ENCODE results near the gene ANKIB1. TPM values are rescaled to one million over a fixed set of nuclear protein-coding genes. Genes with fewer than 3 reads are reported as not detected.

Gene ANKIB1
- total RNA-seq, 1 donor from 2014 or later, result 50.1 TPM

DNA sequence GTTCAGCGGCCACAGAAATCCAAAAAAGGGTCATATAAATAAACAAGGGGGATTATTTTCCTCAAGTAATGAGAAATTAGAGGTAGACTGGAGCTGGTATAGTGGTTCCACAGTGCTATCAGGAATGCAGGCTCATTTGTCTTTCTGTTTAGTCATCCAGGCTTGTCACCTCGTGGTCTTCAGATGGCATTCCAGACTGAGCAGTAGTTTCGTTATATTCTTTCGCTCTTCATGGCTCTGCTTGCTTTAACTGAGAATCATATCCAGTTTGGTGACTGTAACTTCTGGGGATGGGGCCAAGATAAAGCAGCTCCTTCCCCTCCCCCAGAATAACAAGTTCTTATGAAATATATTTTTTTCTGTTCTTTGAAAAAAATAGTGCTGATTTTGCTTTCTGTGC lies 9.5 kb downstream of the ANKIB1 start:
- intact Hi-C loops (cut with DNase I), result no loop called here
- H3K27me3 ChIP-seq, result no peaks in the 10 kb centered on the region
- TF ChIP-seq, protein P1, sequence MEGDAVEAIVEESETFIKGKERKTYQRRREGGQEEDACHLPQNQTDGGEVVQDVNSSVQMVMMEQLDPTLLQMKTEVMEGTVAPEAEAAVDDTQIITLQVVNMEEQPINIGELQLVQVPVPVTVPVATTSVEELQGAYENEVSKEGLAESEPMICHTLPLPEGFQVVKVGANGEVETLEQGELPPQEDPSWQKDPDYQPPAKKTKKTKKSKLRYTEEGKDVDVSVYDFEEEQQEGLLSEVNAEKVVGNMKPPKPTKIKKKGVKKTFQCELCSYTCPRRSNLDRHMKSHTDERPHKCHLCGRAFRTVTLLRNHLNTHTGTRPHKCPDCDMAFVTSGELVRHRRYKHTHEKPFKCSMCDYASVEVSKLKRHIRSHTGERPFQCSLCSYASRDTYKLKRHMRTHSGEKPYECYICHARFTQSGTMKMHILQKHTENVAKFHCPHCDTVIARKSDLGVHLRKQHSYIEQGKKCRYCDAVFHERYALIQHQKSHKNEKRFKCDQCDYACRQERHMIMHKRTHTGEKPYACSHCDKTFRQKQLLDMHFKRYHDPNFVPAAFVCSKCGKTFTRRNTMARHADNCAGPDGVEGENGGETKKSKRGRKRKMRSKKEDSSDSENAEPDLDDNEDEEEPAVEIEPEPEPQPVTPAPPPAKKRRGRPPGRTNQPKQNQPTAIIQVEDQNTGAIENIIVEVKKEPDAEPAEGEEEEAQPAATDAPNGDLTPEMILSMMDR (IDR thresholded peaks at IDR 0.05), result no peak
- DNase-seq (no peak), ATAC-seq (no peak)
- H3K4me1 ChIP-seq, result no peaks in the 10 kb centered on the region
- peak overlapping the region; percentile 11 for H3K4me3 ChIP-seq
- H3K36me3 ChIP-seq, result no peaks in the 10 kb centered on the region
- H3K27ac ChIP-seq, result peak overlapping the region; percentile 12
- H3K9me3 ChIP-seq, result no peaks in the 10 kb centered on the region

DNA sequence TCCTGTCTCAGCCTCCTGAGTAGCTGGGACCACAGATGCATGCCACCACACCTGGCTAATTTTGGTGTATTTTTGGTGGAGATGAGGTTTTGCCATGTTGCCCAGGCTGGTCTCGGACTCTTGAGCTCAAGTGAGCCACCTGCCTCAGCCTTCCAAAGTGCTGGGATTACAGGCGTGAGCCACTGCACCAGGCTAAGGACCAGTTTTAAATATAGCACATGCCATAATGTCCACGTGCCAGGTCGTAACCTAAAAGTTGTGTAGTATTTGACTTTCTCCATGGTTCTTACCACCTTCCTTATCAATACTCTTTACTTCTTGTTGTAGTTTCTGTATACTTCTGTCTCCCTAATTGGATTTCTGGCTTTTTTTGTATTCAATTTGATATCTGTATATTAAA lies 13.3 kb downstream of the ANKIB1 start:
- no peak for DNase-seq

DNA sequence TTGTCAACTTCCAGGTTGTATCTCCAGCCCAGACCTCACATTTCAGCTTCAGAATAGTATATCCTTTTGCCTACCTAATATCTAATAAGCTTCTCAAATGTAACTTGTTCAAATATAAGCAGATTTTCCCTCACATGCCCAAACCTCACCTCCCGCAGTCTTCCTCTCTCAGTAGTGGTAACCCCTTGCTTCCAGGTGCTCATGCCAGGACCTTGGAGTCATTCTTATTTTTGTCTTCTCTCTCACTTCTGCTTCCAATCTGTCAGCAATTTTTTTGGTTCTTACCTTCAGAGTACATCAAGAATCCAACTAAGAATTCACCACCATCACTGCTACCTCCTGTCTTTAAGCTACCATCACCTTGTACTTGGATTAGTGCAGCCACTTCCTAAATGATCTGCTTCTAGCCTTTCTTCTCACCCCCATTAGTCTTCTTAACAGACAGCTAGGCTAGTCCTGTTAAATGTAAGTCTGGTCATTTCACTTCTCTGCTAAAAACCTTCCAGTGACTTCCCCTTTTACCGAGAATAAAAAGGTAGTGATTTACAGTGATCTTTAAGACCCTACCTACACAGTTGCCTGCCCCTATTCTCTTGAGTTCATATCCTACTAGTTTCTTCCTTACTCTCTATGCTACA lies 14.0 kb downstream of the ANKIB1 start:
- ATAC-seq, result no peak
- Histone ChIP-seq H3K36me3 (no peaks in the 10 kb centered on the region), H3K27me3 (no peaks in the 10 kb centered on the region), H3K4me3 (no peak overlapping the region), H3K27ac (no peak overlapping the region), H3K4me1 (no peaks in the 10 kb centered on the region), H3K9me3 (no peaks in the 10 kb centered on the region)
- TF ChIP-seq, protein P1 (IDR thresholded peaks at IDR 0.05), result no peak
- intact Hi-C loops (cut with DNase I), result no loop called here
- DNase-seq, result no peak

More for the DNA sequence above, 13.3 kb downstream of the ANKIB1 start:
- H3K27ac ChIP-seq, result no peak overlapping the region
- H3K4me3 ChIP-seq, result no peak overlapping the region
- H3K9me3 ChIP-seq, result no peaks in the 10 kb centered on the region
- H3K36me3 ChIP-seq, result no peaks in the 10 kb centered on the region
- intact Hi-C loops (cut with DNase I), result no loop called here
- H3K4me1 ChIP-seq, result no peaks in the 10 kb centered on the region
- TF ChIP-seq, protein P1 (IDR thresholded peaks at IDR 0.05), result no peak
- no peaks in the 10 kb centered on the region for H3K27me3 ChIP-seq
- no peak for ATAC-seq

DNA sequence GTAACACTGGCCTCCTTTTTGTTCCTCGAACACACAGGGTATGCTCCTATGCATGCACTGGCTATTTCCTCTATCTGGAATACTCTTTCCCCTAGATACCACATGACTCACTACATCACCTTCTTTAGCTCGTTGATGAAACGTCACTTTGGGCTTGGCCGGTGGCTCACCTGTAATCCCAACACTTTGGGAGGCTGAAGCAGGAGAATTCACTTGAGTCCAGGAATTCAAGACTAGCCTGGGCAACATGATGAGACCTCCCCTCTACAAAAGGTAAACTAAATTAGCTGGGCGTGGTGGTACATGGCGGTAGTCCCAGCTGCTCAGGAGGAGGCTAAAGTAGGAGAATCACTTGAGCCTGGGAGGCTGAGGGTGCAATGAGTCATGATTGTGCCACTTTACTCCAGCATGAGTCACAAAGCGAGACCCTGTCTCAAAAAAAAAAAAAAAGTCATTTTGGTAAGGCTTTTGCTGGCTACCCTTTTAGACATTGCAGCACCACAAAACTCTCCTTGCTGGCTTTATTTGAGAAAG lies 14.5 kb downstream of the ANKIB1 start:
- Histone ChIP-seq H3K4me3 (no peak overlapping the region), H3K27me3 (no peaks in the 10 kb centered on the region), H3K36me3 (no peaks in the 10 kb centered on the region), H3K9me3 (no peaks in the 10 kb centered on the region), H3K4me1 (no peaks in the 10 kb centered on the region), H3K27ac (no peak overlapping the region)
- intact Hi-C loops (cut with DNase I), result no loop called here
- TF ChIP-seq, protein P1 (IDR thresholded peaks at IDR 0.05), result no peak
- ATAC-seq (peak; percentile 29), DNase-seq (no peak)

DNA sequence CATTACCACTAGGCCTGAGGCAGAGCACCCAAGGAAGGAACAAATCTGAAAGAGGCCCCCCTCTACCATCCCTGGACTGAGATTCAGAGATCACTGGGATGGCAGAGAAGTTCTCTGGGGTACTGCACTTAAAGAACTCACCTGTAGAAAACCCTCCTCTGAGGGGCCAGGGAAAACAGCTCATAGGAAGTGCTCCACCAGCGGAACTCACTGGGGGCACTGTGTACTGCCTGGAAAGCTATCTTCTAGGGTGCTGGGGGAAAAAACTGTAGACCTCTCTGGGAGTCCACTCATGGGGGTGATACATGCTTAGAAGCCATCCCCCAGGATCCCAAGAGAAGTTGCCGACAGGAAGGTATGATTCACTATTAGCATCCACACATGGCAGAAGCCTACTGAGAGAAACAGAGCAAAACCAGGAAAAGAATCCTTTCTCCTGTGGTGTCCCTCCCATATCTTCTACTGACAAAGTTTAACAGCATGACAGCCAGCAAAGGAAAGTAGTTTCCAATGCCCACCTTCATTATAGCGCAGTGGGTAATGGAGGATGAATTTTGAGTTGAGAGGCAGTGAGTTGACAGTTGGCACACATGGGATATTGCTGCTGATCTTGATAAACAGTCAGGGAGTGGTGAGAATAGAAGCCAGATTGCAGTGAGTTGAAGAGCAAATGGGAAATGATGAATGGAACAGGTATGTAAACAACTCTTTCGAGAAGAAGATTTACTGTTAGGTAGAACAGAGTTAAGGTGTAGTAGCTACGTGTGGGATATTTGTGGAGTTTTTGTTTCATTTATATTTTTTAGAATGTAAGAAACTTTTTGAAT lies 20.9 kb downstream of the ANKIB1 start:
- no peak for ATAC-seq
- intact Hi-C loops (cut with DNase I), result no loop called here

More for the DNA sequence above, 20.9 kb downstream of the ANKIB1 start:
- H3K36me3 ChIP-seq, result no peaks in the 10 kb centered on the region
- no peak overlapping the region for H3K27ac ChIP-seq
- no peak for DNase-seq
- H3K4me3 ChIP-seq, result no peak overlapping the region
- H3K4me1 ChIP-seq, result no peaks in the 10 kb centered on the region
- TF ChIP-seq, protein P1 (IDR thresholded peaks at IDR 0.05), result no peak
- H3K9me3 ChIP-seq, result no peaks in the 10 kb centered on the region
- no peaks in the 10 kb centered on the region for H3K27me3 ChIP-seq
